PC-3 (cell line): ENCODE data around the gene VWC2. TPM values are rescaled to one million over a fixed set of nuclear protein-coding genes. Genes with fewer than 3 reads are reported as not detected.

Source experiments
- ATAC-seq: fragments of 200-7000 bp; cut with Tn5 transposase; 2 replicates; pipeline ENCODE4 v1.9.1; 2020; ENCODE audit warnings: mild to moderate bottlenecking, moderate library complexity
- BruUV-seq: library from RNA; stranded (reverse); fragments of 400-500 nt; replicated peaks from 2 replicates; lab custom pipeline; 2021; lab: Mats Ljungman, UMichigan
- CTCF ChIA-PET: fragments of 300-600 bp; sonication (Branson Sonifier 250); formaldehyde crosslinking; loops from one replicate; lab custom pipeline; 2022; ENCODE audit warnings: antibody characterized with exemption; lab: Charles Lee
- POLR2A ChIA-PET: fragments of 300-600 bp; sonication (Branson Sonifier 250); formaldehyde crosslinking; loops from one replicate; lab custom pipeline; 2022; ENCODE audit warnings: antibody characterized with exemption; ENCODE audit not compliant: unreplicated experiment; lab: Charles Lee
- DNase-seq: peaks from one replicate; pipeline ENCODE4 v3.0.0-alpha.2; 2015
- H2AFZ ChIP-seq: fragments of 300-600 bp; sonication (generic); 2 replicates; pipeline ENCODE4 v1.6.0; 2016; ENCODE audit warnings: antibody characterized with exemption, low read length
- H3F3A ChIP-seq: fragments of 300-600 bp; sonication (generic); one replicate; pipeline ENCODE4 v1.6.0; 2017; ENCODE audit warnings: antibody characterized with exemption, low read length, control low read depth, mild to moderate bottlenecking; ENCODE audit not compliant: unreplicated experiment
- H3K27ac ChIP-seq: fragments of 300-600 bp; sonication (generic); 2 replicates; pipeline ENCODE4 v1.5.1; 2016; ENCODE audit warnings: mild to moderate bottlenecking, low read length
- H3K27me3 ChIP-seq: fragments of 300-600 bp; sonication (generic); 2 replicates; pipeline ENCODE4 v1.6.1; 2016; ENCODE audit warnings: low read length, mixed read lengths
- H3K36me3 ChIP-seq: fragments of 300-600 bp; sonication (generic); 2 replicates; pipeline ENCODE4 v1.6.1; 2016; ENCODE audit warnings: low read depth, mixed run types, low read length, mixed read lengths
- H3K4me1 ChIP-seq: fragments of 300-600 bp; sonication (generic); 2 replicates; pipeline ENCODE4 v1.5.1; 2016; ENCODE audit warnings: low read length; ENCODE audit not compliant: insufficient read depth
- H3K4me2 ChIP-seq: fragments of 300-600 bp; sonication (generic); 2 replicates; pipeline ENCODE4 v1.6.0; 2016; ENCODE audit warnings: low read length
- H3K4me3 ChIP-seq: fragments of 300-600 bp; sonication (generic); 2 replicates; pipeline ENCODE4 v1.5.1; 2016; ENCODE audit warnings: mild to moderate bottlenecking, low read length, mixed read lengths
- H3K79me2 ChIP-seq: fragments of 300-600 bp; sonication (generic); 2 replicates; pipeline ENCODE4 v1.6.1; 2017; ENCODE audit warnings: low read length, mixed read lengths
- H3K9ac ChIP-seq: fragments of 300-600 bp; sonication (generic); 2 replicates; pipeline ENCODE4 v1.6.0; 2016; ENCODE audit warnings: mild to moderate bottlenecking, low read length
- H3K9me2 ChIP-seq: fragments of 300-600 bp; sonication (generic); replicated peaks from 2 replicates; pipeline ENCODE4 v1.6.1; 2016; ENCODE audit warnings: mixed run types, low read length, mixed read lengths
- H3K9me3 ChIP-seq: fragments of 300-600 bp; sonication (generic); 2 replicates; pipeline ENCODE4 v1.6.1; 2016; ENCODE audit warnings: low read length, mixed read lengths
- H4K20me1 ChIP-seq: fragments of 300-600 bp; sonication (generic); 2 replicates; pipeline ENCODE4 v1.6.1; 2016; ENCODE audit warnings: low read length, mixed read lengths
- EZH2 ChIP-seq: fragments of 300-600 bp; sonication (generic); IDR thresholded peaks from one replicate; pipeline ENCODE4 v1.6.1; 2017; ENCODE audit warnings: antibody characterized with exemption, mild to moderate bottlenecking, low read length; ENCODE audit not compliant: unreplicated experiment
- EZH2phosphoT487 ChIP-seq: fragments of 300-600 bp; sonication (generic); IDR thresholded peaks from 2 replicates; pipeline ENCODE4 v1.6.1; 2018; ENCODE audit warnings: mild to moderate bottlenecking, antibody characterized with exemption, low read length, borderline replicate concordance
- intact Hi-C: fragments of 100-400 bp; cut with micrococcal nuclease; formaldehyde crosslinking; loops from 2 replicates; pipeline ENCODE4 v1.9.0; 2023
- total RNA-seq: library from RNA; depleted of rRNA; stranded (reverse); fragments of >200 nt; gene quantifications from 2 replicates; pipeline ENCODE4 v1.2.3, GENCODE V29; 2014
- TF ChIP-seq, protein P1 (sequence below): fragments of 300-600 bp; sonication (generic); conservative IDR thresholded peaks from 2 replicates; pipeline ENCODE4 v1.5.1; 2017; ENCODE audit warnings: antibody characterized with exemption, low read depth, mild to moderate bottlenecking, low read length

Gene VWC2
- total RNA-seq, 1 experiment from 2014 or later = not detected

DNA sequence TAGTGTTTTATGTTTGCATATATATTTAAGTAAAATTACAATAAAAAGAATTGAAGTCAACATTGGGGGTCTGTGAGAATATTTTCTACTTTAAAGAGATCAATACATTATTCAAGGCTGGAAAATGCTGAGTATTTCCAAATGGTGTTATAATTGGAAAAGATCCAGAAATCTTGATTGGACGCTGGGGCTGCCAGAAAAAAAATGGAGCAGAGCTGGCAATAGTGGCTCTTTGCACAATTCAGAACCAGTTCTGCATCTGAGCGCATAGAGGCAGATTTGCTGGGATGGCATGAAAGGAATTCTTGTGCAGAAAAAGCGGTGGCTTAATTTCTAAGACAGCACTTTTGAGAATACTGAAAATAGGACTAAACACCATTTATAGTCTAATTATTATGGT, 10.8 kb upstream of the VWC2 start:
- H3K27ac ChIP-seq = no peak overlapping the region
- no peak for TF ChIP-seq EZH2phosphoT487
- TF ChIP-seq EZH2 = no peak
- TF ChIP-seq, protein P1, sequence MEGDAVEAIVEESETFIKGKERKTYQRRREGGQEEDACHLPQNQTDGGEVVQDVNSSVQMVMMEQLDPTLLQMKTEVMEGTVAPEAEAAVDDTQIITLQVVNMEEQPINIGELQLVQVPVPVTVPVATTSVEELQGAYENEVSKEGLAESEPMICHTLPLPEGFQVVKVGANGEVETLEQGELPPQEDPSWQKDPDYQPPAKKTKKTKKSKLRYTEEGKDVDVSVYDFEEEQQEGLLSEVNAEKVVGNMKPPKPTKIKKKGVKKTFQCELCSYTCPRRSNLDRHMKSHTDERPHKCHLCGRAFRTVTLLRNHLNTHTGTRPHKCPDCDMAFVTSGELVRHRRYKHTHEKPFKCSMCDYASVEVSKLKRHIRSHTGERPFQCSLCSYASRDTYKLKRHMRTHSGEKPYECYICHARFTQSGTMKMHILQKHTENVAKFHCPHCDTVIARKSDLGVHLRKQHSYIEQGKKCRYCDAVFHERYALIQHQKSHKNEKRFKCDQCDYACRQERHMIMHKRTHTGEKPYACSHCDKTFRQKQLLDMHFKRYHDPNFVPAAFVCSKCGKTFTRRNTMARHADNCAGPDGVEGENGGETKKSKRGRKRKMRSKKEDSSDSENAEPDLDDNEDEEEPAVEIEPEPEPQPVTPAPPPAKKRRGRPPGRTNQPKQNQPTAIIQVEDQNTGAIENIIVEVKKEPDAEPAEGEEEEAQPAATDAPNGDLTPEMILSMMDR = no peak
- H3K9me3 ChIP-seq = no peaks in the 10 kb centered on the region
- no peaks in the 10 kb centered on the region for H3K4me1 ChIP-seq
- H3F3A ChIP-seq = no peaks in the 10 kb centered on the region
- POLR2A ChIA-PET = no interaction called here
- no peaks in the 10 kb centered on the region for H3K79me2 ChIP-seq
- ATAC-seq (no peak), DNase-seq (no peak)
- BruUV-seq = no TSS peak
- peaks cover 20% of the 10 kb centered on the region for H3K27me3 ChIP-seq
- no peak overlapping the region for H3K4me2 ChIP-seq
- no peak overlapping the region for H3K4me3 ChIP-seq
- no peak overlapping the region for H3K9ac ChIP-seq
- H3K9me2 ChIP-seq = no peaks in the 10 kb centered on the region
- CTCF ChIA-PET = interaction anchor here (0.6 kb wide), 1 partner anchor 1346 kb away, joined by 3 read pairs; no protein-coding TSS in a partner anchor
- intact Hi-C loops = no loop called here
- H2AFZ ChIP-seq = no peak overlapping the region
- H3K36me3 ChIP-seq = no peaks in the 10 kb centered on the region
- no peaks in the 10 kb centered on the region for H4K20me1 ChIP-seq

DNA sequence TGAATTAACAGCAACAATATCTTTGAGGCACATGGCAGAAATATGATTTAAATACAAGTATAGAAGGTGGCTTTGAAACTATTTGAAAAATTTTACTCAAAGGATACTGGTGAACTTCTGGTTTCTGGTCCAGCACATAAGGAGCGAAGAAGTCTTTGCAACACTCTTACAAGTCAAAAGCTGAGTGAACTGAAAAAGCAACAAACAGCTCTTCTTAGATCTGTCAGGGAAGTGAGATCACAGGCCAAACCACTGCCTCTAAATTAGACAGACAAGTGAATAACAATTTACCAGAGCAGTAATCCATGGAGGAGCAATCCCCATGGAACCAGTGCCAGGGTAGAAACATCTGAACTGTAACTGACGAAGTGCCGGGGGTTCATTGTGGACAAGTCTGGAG, 9.6 kb upstream of the VWC2 start:
- ATAC-seq (no peak), DNase-seq (no peak)
- Histone ChIP-seq H4K20me1 (no peaks in the 10 kb centered on the region), H2AFZ (no peak overlapping the region), H3F3A (no peaks in the 10 kb centered on the region), H3K9ac (no peak overlapping the region), H3K4me3 (no peak overlapping the region), H3K36me3 (no peaks in the 10 kb centered on the region), H3K9me2 (no peaks in the 10 kb centered on the region), H3K27me3 (peaks cover 20% of the 10 kb centered on the region), H3K4me1 (no peaks in the 10 kb centered on the region), H3K79me2 (no peaks in the 10 kb centered on the region), H3K27ac (no peak overlapping the region), H3K9me3 (no peaks in the 10 kb centered on the region), H3K4me2 (no peak overlapping the region)
- TF ChIP-seq EZH2phosphoT487 = no peak
- intact Hi-C loops = no loop called here
- BruUV-seq = no TSS peak
- POLR2A ChIA-PET = no interaction called here
- CTCF ChIA-PET = no interaction called here

DNA sequence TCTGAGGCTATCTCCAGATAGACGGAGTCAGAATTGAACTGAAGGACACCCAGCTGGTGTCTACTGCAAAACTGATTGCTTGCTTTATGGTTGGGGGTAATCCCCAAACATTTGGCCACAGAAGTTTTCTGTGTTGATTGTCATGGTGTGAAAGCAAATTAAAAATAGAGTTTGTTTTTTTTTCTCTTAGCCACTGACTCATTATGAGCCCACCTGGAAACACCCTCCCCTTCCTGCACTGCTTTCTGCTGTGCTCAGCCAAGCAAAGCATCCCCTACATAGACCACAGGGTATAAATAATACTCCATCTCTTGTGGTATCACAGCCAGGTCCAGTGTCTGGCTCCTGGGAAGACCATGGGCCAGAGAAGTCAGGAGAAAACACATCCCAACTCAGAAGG, 6.5 kb upstream of the VWC2 start:
- no peak overlapping the region for H3K4me2 ChIP-seq
- ATAC-seq (no peak), DNase-seq (no peak)
- no peaks in the 10 kb centered on the region for H3K9me3 ChIP-seq
- no peaks in the 10 kb centered on the region for H4K20me1 ChIP-seq
- no peak for TF ChIP-seq EZH2phosphoT487
- TF ChIP-seq, protein P1 = no peak
- TF ChIP-seq EZH2 = no peak
- no peak overlapping the region for H2AFZ ChIP-seq
- no peaks in the 10 kb centered on the region for H3K79me2 ChIP-seq
- no peak overlapping the region for H3K4me3 ChIP-seq
- POLR2A ChIA-PET = no interaction called here
- CTCF ChIA-PET = no interaction called here
- no peak overlapping the region for H3K27ac ChIP-seq
- H3F3A ChIP-seq = no peaks in the 10 kb centered on the region
- H3K27me3 ChIP-seq = peaks cover 18% of the 10 kb centered on the region
- no peak overlapping the region for H3K9ac ChIP-seq
- BruUV-seq = no TSS peak
- no peaks in the 10 kb centered on the region for H3K36me3 ChIP-seq
- intact Hi-C loops = no loop called here
- H3K9me2 ChIP-seq = no peaks in the 10 kb centered on the region
- H3K4me1 ChIP-seq = no peaks in the 10 kb centered on the region
